GM18517 (cell line): ENCODE results near the gene ZNF429.
A peak's percentile ranks its signal among the peaks of the same experiment; 100 is the strongest.
"Not testable (repeated sequence)": the region's sequence is repeated elsewhere in the genome, so short reads cannot be mapped to it uniquely, and the experiment has no call there.

ENCODE experiments used
- ATAC-seq: cut with Tn5 transposase; IDR thresholded peaks from one replicate; pipeline ENCODE4 v1.9.1; 2021; ENCODE audit warnings: mild to moderate bottlenecking, moderate library complexity; ENCODE audit not compliant: unreplicated experiment

The ZNF429 gene

GRCh38 chr19:21505459-21506451, at the start of gene ZNF429:
Gene ZNF429 (plus strand): TSS chr19:21505602. CDS start chr19:21505772, 170 bp downstream.
- peak; percentile 100 for ATAC-seq

- no peak for ATAC-seq
These were observed 44.7 kb upstream of the ZNF429 start for GRCh38 chr19:21460686-21461085.

- ATAC-seq = no peak
These were observed 42.9 kb upstream of the ZNF429 start for GRCh38 chr19:21462540-21462939.

- peak; percentile 85 for ATAC-seq
These were observed 41.8 kb upstream of the ZNF429 start for GRCh38 chr19:21463449-21464105.

GRCh38 chr19:21466627-21467026, 38.8 kb upstream of the ZNF429 start:
- ATAC-seq = no peak

GRCh38 chr19:21468791-21469190, 36.6 kb upstream of the ZNF429 start:
- no peak for ATAC-seq

GRCh38 chr19:21472507-21472906, 32.9 kb upstream of the ZNF429 start:
- no peak for ATAC-seq

- peak; percentile 76 for ATAC-seq
These were observed 30.7 kb upstream of the ZNF429 start for GRCh38 chr19:21474671-21475181.

GRCh38 chr19:21482361-21482760, 23.0 kb upstream of the ZNF429 start:
- not testable (repeated sequence) for ATAC-seq

GRCh38 chr19:21482863-21483276, 22.5 kb upstream of the ZNF429 start:
- ATAC-seq = no peak

GRCh38 chr19:21483589-21484170, 21.7 kb upstream of the ZNF429 start:
- ATAC-seq = no peak

GRCh38 chr19:21484631-21485030, 20.8 kb upstream of the ZNF429 start:
- no peak for ATAC-seq

- ATAC-seq = no peak
These were observed 19.5 kb upstream of the ZNF429 start for GRCh38 chr19:21485926-21486325.

- no peak for ATAC-seq
These were observed 17.4 kb upstream of the ZNF429 start for GRCh38 chr19:21487969-21488368.

- ATAC-seq = no peak
These were observed 14.3 kb upstream of the ZNF429 start for GRCh38 chr19:21491146-21491545.

- ATAC-seq = no peak
These were observed 12.2 kb upstream of the ZNF429 start for GRCh38 chr19:21492947-21493906.

- ATAC-seq = no peak
These were observed 8.5 kb upstream of the ZNF429 start for GRCh38 chr19:21496876-21497275.

- no peak for ATAC-seq
These were observed 6.8 kb upstream of the ZNF429 start for GRCh38 chr19:21498651-21499050.

- ATAC-seq = no peak
These were observed 2.8 kb downstream of the ZNF429 start for GRCh38 chr19:21508198-21508597.

GRCh38 chr19:21511058-21511457, 5.7 kb downstream of the ZNF429 start:
- not testable (repeated sequence) for ATAC-seq
